Measurements from ENCODE around the gene ERG28. TPM values are rescaled to one million over a fixed set of nuclear protein-coding genes. Genes with fewer than 3 reads are reported as not detected.

The ERG28 gene, protein sequence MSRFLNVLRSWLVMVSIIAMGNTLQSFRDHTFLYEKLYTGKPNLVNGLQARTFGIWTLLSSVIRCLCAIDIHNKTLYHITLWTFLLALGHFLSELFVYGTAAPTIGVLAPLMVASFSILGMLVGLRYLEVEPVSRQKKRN
- 31.4 and 31.9 TPM in 2 replicates for total RNA-seq
- 46.0 and 49.6 TPM in 2 replicates for polyA plus RNA-seq
- polyA plus RNA-seq (2011; cell fraction: cytosol; rRNA removed), result 33.7 and 39.4 TPM in 2 replicates
- 9.6 and 9.7 TPM in 2 replicates for polyA plus RNA-seq (2011; cell fraction: nucleus; rRNA removed)
- 17.7 and 21.3 TPM in 2 replicates for polyA plus RNA-seq (2012)
- 22.1 and 24.0 TPM in 2 replicates for polyA minus RNA-seq
- polyA minus RNA-seq (2011; cell fraction: cytosol; rRNA and poly(A)+ RNA removed), result 8.2 TPM
- polyA minus RNA-seq (2011; cell fraction: nucleus; rRNA and poly(A)+ RNA removed), result 3.3 and 4.0 TPM in 2 replicates
- percentile 75 among the genes with signal in this experiment for Bru-seq, nascent RNA
- percentile 81 among the genes with signal in this experiment for BruChase-seq, experiment 1, labeled RNA remaining after a 6-hour chase
- BruChase-seq, experiment 2, labeled RNA remaining after a 2-hour chase, result percentile 64 among the genes with signal in this experiment
- long read RNA-seq, transcript ERG28-201 (5 exons, 2,633 nt), result major isoform, 336 of 381 reads
- long read RNA-seq, partial matches to known transcripts, result 13 of 381 reads
- long read RNA-seq, other reads (novel, unspliced or antisense), result 32 of 381 reads

- H2AFZ ChIP-seq (ENCODE audit: low read depth, low read length), result peak within 1 kb of the TSS; percentile 85
- H3K4me1 ChIP-seq (ENCODE audit: control insufficient read depth, extremely low read depth, insufficient read depth, low read length), result peaks cover 36% of the 10 kb centered on the region
- no peaks in the 10 kb centered on the region for H3K27me3 ChIP-seq (ENCODE audit: control insufficient read depth in 2 of 2, insufficient read depth in 2 of 2, low read length in 2 of 2)
- H4K20me1 ChIP-seq (replicated peaks; ENCODE audit: control insufficient read depth, extremely low read depth, insufficient read depth, low read length), result no peaks in the 10 kb centered on the region
- ChIA-PET CTCF (interaction anchor here (0.6 to 2.4 kb wide), 8 partner anchors 48 to 715 kb away, joined by 3 to 25 read pairs (median 4); partner anchors contain the start of gene FLVCR2), POLR2A (interaction anchor here (0.6 to 1.2 kb wide), 3 partner anchors 54 to 826 kb away, joined by 3 to 4 read pairs (median 3); no protein-coding TSS in a partner anchor)
- FAIRE-seq (peak; percentile 93), DNase-seq (ENCODE audit: low read depth, low spot score) (peak; percentile 98)
- intact Hi-C loops (cut with micrococcal nuclease) (loop anchor here (2.0 to 5.0 kb wide), 2 partner anchors 322 to 491 kb away; partner anchors contain the start of gene GPATCH2L), dilution Hi-C loops (cut with MboI; ENCODE audit: extremely low pct_ligation_motif_present, low sequenced_read_pairs) (no loop called here)
- no TSS peak for BruUV-seq (replicated peaks)
- H3K9me3 ChIP-seq (replicated peaks; ENCODE audit: control insufficient read depth, insufficient read depth, low read length), result no peaks in the 10 kb centered on the region
- peak within 1 kb of the TSS; percentile 71 for H3K27ac ChIP-seq (ENCODE audit: insufficient read depth, low read depth, low read length)
- H3K9me1 ChIP-seq (replicated peaks; ENCODE audit: control insufficient read depth, extremely low read depth, insufficient read depth, low read length), result no peaks in the 10 kb centered on the region
- H3K9ac ChIP-seq (replicated peaks; ENCODE audit: extremely low read depth, insufficient read depth, low read length), result peak within 1 kb of the TSS; percentile 92
- H3K4me3 ChIP-seq (replicated peaks in 1 of 3; ENCODE audit: insufficient read depth in 1 of 3, low read depth in 1 of 3, low read length in 3 of 3), result peak within 1 kb of the TSS; percentile 84 to 99 (median 97)
- peaks cover 2 to 4% of the 10 kb centered on the region in 2 experiments for H3K36me3 ChIP-seq (ENCODE audit: control insufficient read depth in 2 of 2, extremely low read depth in 1 of 2, insufficient read depth in 2 of 2, low read length in 2 of 2)
- no peak for TF ChIP-seq FOS (IDR thresholded peaks at IDR 0.05; ENCODE audit: borderline replicate concordance, insufficient read depth, low read length)
- TF ChIP-seq, protein P1, sequence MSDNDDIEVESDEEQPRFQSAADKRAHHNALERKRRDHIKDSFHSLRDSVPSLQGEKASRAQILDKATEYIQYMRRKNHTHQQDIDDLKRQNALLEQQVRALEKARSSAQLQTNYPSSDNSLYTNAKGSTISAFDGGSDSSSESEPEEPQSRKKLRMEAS (IDR thresholded peaks at IDR 0.05; ENCODE audit: insufficient read depth, insufficient read length), result peak; percentile 3
- H3K4me2 ChIP-seq (ENCODE audit: insufficient read depth, low read length), result peak within 1 kb of the TSS; percentile 92
- peaks cover 54% of the 10 kb centered on the region for H3K79me2 ChIP-seq (ENCODE audit: control insufficient read depth, insufficient read depth, low read length)
These were observed at the start of gene ERG28, which contains the start of gene TTLL5 for GRCh38 chr14:75660630-75661498. Gene ERG28, minus strand, starts transcription at chr14:75660876. Its CDS starts 3,374 bp downstream, at chr14:75657502. Gene TTLL5, plus strand, starts transcription at chr14:75661246. Its CDS starts 1,904 bp downstream, at chr14:75663150.
